HCT116 (cell line): Measurements from ENCODE around the gene PLPP7.

ENCODE experiments used
- CTCF ChIP-seq, 3 experiments: fragments of 200-600 bp in 1 of 3; sonication (generic) in 1 of 3; IDR thresholded peaks in 2 of 3; conservative IDR thresholded peaks in 1 of 3; 2 replicates each; pipeline ENCODE4 v1.5.1; 2012 to 2017; ENCODE audit warnings: low read depth in 2 of 3, low read length in 2 of 3, antibody characterized with exemption in 1 of 3, borderline replicate concordance in 1 of 3, control low read depth in 1 of 3, mild to moderate bottlenecking in 1 of 3, mixed read lengths in 1 of 3, mixed run types in 1 of 3, moderate library complexity in 1 of 3; ENCODE audit not compliant: insufficient read depth in 1 of 3
- EZH2 ChIP-seq: fragments of 200-600 bp; sonication (generic); IDR thresholded peaks from 2 replicates; pipeline ENCODE4 v1.6.1; 2017; ENCODE audit warnings: antibody characterized with exemption, mixed run types
- EZH2phosphoT487 ChIP-seq: fragments of 200-600 bp; IDR thresholded peaks from 2 replicates; pipeline ENCODE4 v1.6.1; 2018; ENCODE audit warnings: antibody characterized with exemption, borderline replicate concordance
- POLR2A ChIP-seq: IDR thresholded peaks from 2 replicates; pipeline ENCODE4 v1.7.0; 2011; ENCODE audit warnings: borderline replicate concordance; ENCODE audit not compliant: insufficient read depth, insufficient read length; ENCODE audit errors: extremely low read depth
- POLR2AphosphoS5 ChIP-seq: IDR thresholded peaks from 2 replicates; pipeline ENCODE4 v1.6.1; 2011; ENCODE audit warnings: mild to moderate bottlenecking, low read depth, low read length, moderate library complexity
- RAD21 ChIP-seq: IDR thresholded peaks from 2 replicates; pipeline ENCODE4 v1.6.1; 2012; ENCODE audit warnings: low read depth, mild to moderate bottlenecking
- REST ChIP-seq: IDR thresholded peaks from 2 replicates; pipeline ENCODE4 v1.6.1; 2012; ENCODE audit warnings: low read depth
- ZNF274 ChIP-seq: fragments of 200-500 bp; sonication (Bioruptor generic); IDR thresholded peaks from 2 replicates; pipeline ENCODE4 v1.6.1; 2014; ENCODE audit warnings: mild to moderate bottlenecking, low read depth, low read length, inconsistent platforms

GRCh38 chr9:131262327-131263032 lies 27.0 kb upstream of the PLPP7 start:
- TF ChIP-seq POLR2A, result no peak
- no peak for TF ChIP-seq CTCF (IDR thresholded peaks at IDR 0.05 in 2 of 3, conservative IDR thresholded peaks at IDR 0.05 in 1 of 3; ENCODE audit: borderline replicate concordance in 1 of 3, insufficient read depth in 1 of 3, low read depth in 2 of 3, low read length in 2 of 3)
- no peak for TF ChIP-seq RAD21
- TF ChIP-seq EZH2phosphoT487, result no peak
- no peak for TF ChIP-seq POLR2AphosphoS5
- TF ChIP-seq ZNF274, result no peak
- no peak for TF ChIP-seq EZH2
- TF ChIP-seq REST, result no peak
